Measurements from ENCODE around the gene DYNLT4. TPM values are rescaled to one million over a fixed set of nuclear protein-coding genes. Genes with fewer than 3 reads are reported as not detected.
A peak's percentile ranks its signal among the peaks of the same experiment; 100 is the strongest.

Gene DYNLT4
- total RNA-seq, 1 donor from 2014 or later: 0.31 TPM

DNA sequence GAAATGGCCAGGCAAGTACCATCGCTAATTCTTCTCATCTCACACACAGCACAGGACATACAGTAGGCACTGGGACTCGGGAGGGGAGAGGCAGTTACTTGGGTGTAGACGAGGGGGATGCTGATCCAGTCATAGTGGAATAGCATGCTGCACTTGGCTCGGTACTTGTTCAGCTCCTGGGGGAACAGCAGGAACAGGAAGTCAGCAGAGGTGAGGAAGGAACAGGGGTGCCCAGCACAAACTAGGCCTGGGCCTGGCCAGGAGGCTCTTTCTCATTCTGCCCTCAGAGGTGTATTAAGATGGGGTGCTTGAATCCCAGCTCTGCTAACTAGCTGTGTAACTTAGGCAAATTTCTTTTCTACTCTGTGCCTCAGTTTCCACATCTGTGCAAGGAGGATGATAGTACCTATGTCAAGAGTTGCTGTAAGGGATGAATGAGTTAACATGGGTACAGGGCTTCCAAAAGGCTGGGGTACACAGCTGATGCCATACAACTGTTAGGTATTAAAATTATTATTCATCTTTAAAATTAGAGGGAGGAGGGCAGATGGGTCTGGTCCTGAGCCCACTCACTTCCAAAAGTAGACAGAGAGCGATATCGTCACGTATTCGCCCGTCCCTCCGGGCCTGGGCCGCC, 21.5 kb downstream of the DYNLT4 start:
- TF ChIP-seq, protein P1, sequence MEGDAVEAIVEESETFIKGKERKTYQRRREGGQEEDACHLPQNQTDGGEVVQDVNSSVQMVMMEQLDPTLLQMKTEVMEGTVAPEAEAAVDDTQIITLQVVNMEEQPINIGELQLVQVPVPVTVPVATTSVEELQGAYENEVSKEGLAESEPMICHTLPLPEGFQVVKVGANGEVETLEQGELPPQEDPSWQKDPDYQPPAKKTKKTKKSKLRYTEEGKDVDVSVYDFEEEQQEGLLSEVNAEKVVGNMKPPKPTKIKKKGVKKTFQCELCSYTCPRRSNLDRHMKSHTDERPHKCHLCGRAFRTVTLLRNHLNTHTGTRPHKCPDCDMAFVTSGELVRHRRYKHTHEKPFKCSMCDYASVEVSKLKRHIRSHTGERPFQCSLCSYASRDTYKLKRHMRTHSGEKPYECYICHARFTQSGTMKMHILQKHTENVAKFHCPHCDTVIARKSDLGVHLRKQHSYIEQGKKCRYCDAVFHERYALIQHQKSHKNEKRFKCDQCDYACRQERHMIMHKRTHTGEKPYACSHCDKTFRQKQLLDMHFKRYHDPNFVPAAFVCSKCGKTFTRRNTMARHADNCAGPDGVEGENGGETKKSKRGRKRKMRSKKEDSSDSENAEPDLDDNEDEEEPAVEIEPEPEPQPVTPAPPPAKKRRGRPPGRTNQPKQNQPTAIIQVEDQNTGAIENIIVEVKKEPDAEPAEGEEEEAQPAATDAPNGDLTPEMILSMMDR (IDR thresholded peaks at IDR 0.05; ENCODE audit: unreplicated experiment): no peak
- H3K27ac Mint-ChIP-seq: no peak overlapping the region
- peaks cover 23% of the 10 kb centered on the region for H3K4me1 Mint-ChIP-seq
- H3K36me3 Mint-ChIP-seq: peaks cover 5% of the 10 kb centered on the region
- no peak for DNase-seq (ENCODE audit: low spot score in 2 of 2, unreplicated experiment in 2 of 2)
- no peaks in the 10 kb centered on the region for H3K27me3 Mint-ChIP-seq (ENCODE audit: low read depth)
- H3K4me3 Mint-ChIP-seq: peak overlapping the region; percentile 59
- no peaks in the 10 kb centered on the region for H3K9me3 Mint-ChIP-seq

DNA sequence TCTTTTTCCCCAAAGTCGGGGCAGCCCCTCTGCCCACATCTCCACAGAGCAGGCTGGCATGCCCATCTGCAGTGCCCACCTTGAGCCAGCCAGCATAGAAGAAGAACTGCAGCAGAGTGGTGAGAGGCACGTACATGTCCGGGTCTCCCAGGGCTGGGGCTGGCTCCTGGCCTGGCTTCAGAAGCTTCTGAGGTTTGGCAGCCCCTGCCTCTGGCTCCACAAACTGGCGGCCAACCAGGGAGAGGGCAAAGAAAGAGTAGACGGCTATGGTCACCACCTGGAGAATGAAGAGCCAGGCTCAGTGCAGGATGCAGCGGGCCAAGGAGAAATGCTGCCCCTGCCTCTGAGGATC, 22.1 kb downstream of the DYNLT4 start:
- no peaks in the 10 kb centered on the region for H3K27me3 Mint-ChIP-seq (ENCODE audit: low read depth)
- TF ChIP-seq, protein P1 (IDR thresholded peaks at IDR 0.05; ENCODE audit: unreplicated experiment): no peak
- H3K9me3 Mint-ChIP-seq: no peaks in the 10 kb centered on the region
- H3K27ac Mint-ChIP-seq: no peak overlapping the region
- peak overlapping the region; percentile 59 for H3K4me3 Mint-ChIP-seq
- peaks cover 23% of the 10 kb centered on the region for H3K4me1 Mint-ChIP-seq
- peaks cover 11% of the 10 kb centered on the region for H3K36me3 Mint-ChIP-seq
- DNase-seq (ENCODE audit: low spot score in 2 of 2, unreplicated experiment in 2 of 2): no peak

DNA sequence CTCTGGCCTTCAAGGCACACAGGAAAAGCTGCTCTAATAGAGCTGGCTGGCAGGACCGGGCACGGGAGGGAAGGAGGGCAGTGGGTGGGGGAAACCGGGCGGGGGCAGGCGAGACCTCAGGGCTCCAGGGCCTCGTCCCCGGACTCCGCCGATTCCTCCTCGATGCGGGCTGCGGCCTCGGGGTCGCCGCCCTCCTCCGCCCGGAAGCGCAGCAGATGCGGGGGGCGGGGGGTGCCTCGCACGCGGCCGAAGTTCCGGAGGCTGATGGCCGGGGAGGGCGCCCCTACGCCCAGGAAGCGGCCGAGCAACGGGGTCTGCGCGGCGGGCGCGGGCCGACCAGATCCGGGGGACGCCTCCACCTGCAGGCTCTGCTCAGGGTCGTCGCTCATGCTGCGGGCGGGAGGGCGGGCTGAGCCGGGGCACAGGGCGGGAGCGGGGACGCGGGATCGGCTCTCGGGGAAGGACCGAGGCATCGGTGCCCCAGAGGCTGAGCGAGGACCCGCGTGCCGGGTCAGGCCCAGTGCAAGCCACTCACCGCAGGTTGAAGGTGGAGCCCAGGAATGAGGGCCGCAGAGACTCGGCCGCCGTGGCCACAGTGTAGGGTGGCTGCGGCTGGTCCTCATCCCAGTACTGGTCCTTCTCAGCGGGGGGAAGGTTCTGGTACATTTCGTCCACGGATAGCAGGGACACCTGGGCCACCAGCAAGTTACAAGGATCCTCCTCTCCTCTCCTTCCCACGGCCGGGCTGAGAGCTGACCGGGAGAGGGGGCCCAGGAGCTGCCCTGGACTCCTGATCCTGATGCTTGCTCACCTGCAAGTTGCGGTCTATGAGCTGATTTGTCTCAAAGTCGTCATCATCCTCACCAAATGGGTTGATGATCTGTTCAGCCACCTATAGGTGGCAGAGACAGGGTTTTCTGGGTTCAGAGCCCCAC, 22.8 kb downstream of the DYNLT4 start:
- H3K4me1 Mint-ChIP-seq: peaks cover 23% of the 10 kb centered on the region
- TF ChIP-seq, protein P1 (IDR thresholded peaks at IDR 0.05; ENCODE audit: unreplicated experiment): no peak
- H3K27ac Mint-ChIP-seq: no peak overlapping the region
- DNase-seq (ENCODE audit: low spot score in 2 of 2, unreplicated experiment in 2 of 2): no peak
- peaks cover 12% of the 10 kb centered on the region for H3K36me3 Mint-ChIP-seq
- peak overlapping the region; percentile 59 for H3K4me3 Mint-ChIP-seq
- H3K27me3 Mint-ChIP-seq (ENCODE audit: low read depth): no peaks in the 10 kb centered on the region
- H3K9me3 Mint-ChIP-seq: no peaks in the 10 kb centered on the region

DNA sequence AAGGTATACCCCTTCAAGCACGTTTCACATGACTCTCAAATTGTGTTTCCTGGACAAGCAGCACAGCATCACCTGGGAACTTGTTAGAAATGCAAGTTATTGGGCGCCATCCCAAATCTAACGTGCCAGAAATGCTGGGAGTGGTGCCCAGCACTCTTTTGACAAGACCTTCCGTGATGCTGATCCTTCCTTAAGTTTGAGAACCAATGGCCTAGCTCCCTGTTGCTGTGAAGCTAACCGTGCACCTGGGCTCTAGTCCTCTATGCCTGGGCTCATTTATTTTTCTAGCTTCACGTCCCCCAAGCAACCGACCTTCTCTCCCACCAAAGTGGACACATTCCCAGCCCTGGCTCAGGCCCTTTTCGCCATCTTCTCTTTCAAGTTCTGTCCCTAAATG, 23.5 kb downstream of the DYNLT4 start:
- peaks cover 24% of the 10 kb centered on the region for H3K4me1 Mint-ChIP-seq
- no peaks in the 10 kb centered on the region for H3K27me3 Mint-ChIP-seq (ENCODE audit: low read depth)
- H3K4me3 Mint-ChIP-seq: peak overlapping the region; percentile 57
- no peak overlapping the region for H3K27ac Mint-ChIP-seq
- peaks cover 17% of the 10 kb centered on the region for H3K36me3 Mint-ChIP-seq
- DNase-seq (ENCODE audit: low spot score in 2 of 2, unreplicated experiment in 2 of 2): no peak
- H3K9me3 Mint-ChIP-seq: no peaks in the 10 kb centered on the region
- TF ChIP-seq, protein P1 (IDR thresholded peaks at IDR 0.05; ENCODE audit: unreplicated experiment): no peak

DNA sequence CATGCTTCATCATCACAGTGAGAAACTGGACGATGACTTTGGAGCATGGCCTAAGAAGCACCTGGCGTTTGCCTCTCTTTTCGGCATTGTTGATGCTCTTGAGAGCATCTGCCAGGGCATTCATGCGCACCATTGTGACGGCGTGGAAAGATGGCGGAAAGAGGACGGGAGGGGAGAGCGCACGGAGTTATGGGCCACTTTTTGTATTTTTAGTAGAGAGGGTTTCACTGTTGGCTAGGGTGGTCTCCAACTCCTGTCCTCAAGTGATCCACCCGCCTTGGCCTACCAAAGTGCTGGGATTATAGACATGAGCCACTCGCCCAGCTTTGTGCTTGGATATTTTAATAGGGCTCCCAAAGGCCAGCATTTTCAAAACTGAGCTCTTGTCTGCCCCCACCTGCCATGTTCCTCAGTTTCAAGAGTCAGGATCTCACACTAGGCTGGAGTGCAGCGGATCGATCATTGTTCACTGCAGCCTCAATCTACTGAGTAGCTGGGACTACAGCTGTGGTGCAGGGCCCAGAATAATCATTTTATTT, 26.5 kb downstream of the DYNLT4 start:
- H3K27ac Mint-ChIP-seq: no peak overlapping the region
- H3K4me3 Mint-ChIP-seq: no peak overlapping the region
- TF ChIP-seq, protein P1 (IDR thresholded peaks at IDR 0.05; ENCODE audit: unreplicated experiment): no peak
- peaks cover 32% of the 10 kb centered on the region for H3K36me3 Mint-ChIP-seq
- H3K9me3 Mint-ChIP-seq: no peaks in the 10 kb centered on the region
- peaks cover 32% of the 10 kb centered on the region for H3K4me1 Mint-ChIP-seq
- H3K27me3 Mint-ChIP-seq (ENCODE audit: low read depth): no peaks in the 10 kb centered on the region
- DNase-seq (ENCODE audit: low spot score in 2 of 2, unreplicated experiment in 2 of 2): no peak
